ENCODE data around the gene CPN1.
A peak's percentile ranks its signal among the peaks of the same experiment; 100 is the strongest.

Gene CPN1

GRCh38 chr10:99995713-99996112 lies 86.0 kb downstream of the CPN1 start:
- Histone ChIP-seq H3K36me3 (ENCODE audit: low read depth) (peaks cover 45% of the 10 kb centered on the region), H3K27ac (ENCODE audit: poor library complexity, severe bottlenecking) (peak overlapping the region; percentile 37), H3K27me3 (ENCODE audit: insufficient read depth, poor library complexity, severe bottlenecking) (no peaks in the 10 kb centered on the region), H3K9me3 (ENCODE audit: severe bottlenecking) (no peaks in the 10 kb centered on the region), H3K4me3 (ENCODE audit: severe bottlenecking) (no peak overlapping the region), H3K4me1 (ENCODE audit: insufficient read depth, poor library complexity, severe bottlenecking) (peaks cover 31% of the 10 kb centered on the region)
- no peak for DNase-seq (ENCODE audit: low spot score)
- ATAC-seq (ENCODE audit: low read depth): no peak
- TF ChIP-seq CTCF (IDR thresholded peaks at IDR 0.05; ENCODE audit: poor library complexity, severe bottlenecking): no peak

- Histone ChIP-seq H3K9me3 (ENCODE audit: severe bottlenecking) (no peaks in the 10 kb centered on the region), H3K27me3 (ENCODE audit: insufficient read depth, poor library complexity, severe bottlenecking) (no peaks in the 10 kb centered on the region), H3K4me1 (ENCODE audit: insufficient read depth, poor library complexity, severe bottlenecking) (peaks cover 31% of the 10 kb centered on the region), H3K4me3 (ENCODE audit: severe bottlenecking) (no peak overlapping the region), H3K27ac (ENCODE audit: poor library complexity, severe bottlenecking) (peak overlapping the region; percentile 37), H3K36me3 (ENCODE audit: low read depth) (peaks cover 45% of the 10 kb centered on the region)
- DNase-seq (ENCODE audit: low spot score): no peak
- TF ChIP-seq CTCF (IDR thresholded peaks at IDR 0.05; ENCODE audit: poor library complexity, severe bottlenecking): no peak
- ATAC-seq (ENCODE audit: low read depth): no peak
Measured at GRCh38 chr10:99995269-99995668, 86.4 kb downstream of the CPN1 start.

GRCh38 chr10:99994801-99995200 lies 86.9 kb downstream of the CPN1 start:
- H3K9me3 ChIP-seq (ENCODE audit: severe bottlenecking): no peaks in the 10 kb centered on the region
- no peak for ATAC-seq (ENCODE audit: low read depth)
- DNase-seq (ENCODE audit: low spot score): no peak
- H3K4me1 ChIP-seq (ENCODE audit: insufficient read depth, poor library complexity, severe bottlenecking): peaks cover 31% of the 10 kb centered on the region
- H3K27ac ChIP-seq (ENCODE audit: poor library complexity, severe bottlenecking): peak overlapping the region; percentile 37
- H3K27me3 ChIP-seq (ENCODE audit: insufficient read depth, poor library complexity, severe bottlenecking): no peaks in the 10 kb centered on the region
- no peak for TF ChIP-seq CTCF (IDR thresholded peaks at IDR 0.05; ENCODE audit: poor library complexity, severe bottlenecking)
- peaks cover 45% of the 10 kb centered on the region for H3K36me3 ChIP-seq (ENCODE audit: low read depth)
- H3K4me3 ChIP-seq (ENCODE audit: severe bottlenecking): no peak overlapping the region

- H3K27ac ChIP-seq (ENCODE audit: poor library complexity, severe bottlenecking): peak overlapping the region; percentile 37
- H3K27me3 ChIP-seq (ENCODE audit: insufficient read depth, poor library complexity, severe bottlenecking): no peaks in the 10 kb centered on the region
- H3K4me1 ChIP-seq (ENCODE audit: insufficient read depth, poor library complexity, severe bottlenecking): peaks cover 31% of the 10 kb centered on the region
- H3K9me3 ChIP-seq (ENCODE audit: severe bottlenecking): no peaks in the 10 kb centered on the region
- H3K36me3 ChIP-seq (ENCODE audit: low read depth): peaks cover 43% of the 10 kb centered on the region
- H3K4me3 ChIP-seq (ENCODE audit: severe bottlenecking): no peak overlapping the region
- DNase-seq (ENCODE audit: low spot score): no peak
- ATAC-seq (ENCODE audit: low read depth): peak; percentile 91
- TF ChIP-seq CTCF (IDR thresholded peaks at IDR 0.05; ENCODE audit: poor library complexity, severe bottlenecking): no peak
Measured at GRCh38 chr10:99993701-99994689, 87.7 kb downstream of the CPN1 start.
